C4-2B (cell line): ENCODE data around the gene SH3BP5L.

Experiments
- CTCF ChIP-seq: fragments of 450-650 bp; conservative IDR thresholded peaks from 2 replicates; pipeline ENCODE4 v1.5.1; 2017; ENCODE audit warnings: mild to moderate bottlenecking
- ZFX ChIP-seq: fragments of 450-650 bp; IDR thresholded peaks from 2 replicates; pipeline ENCODE4 v1.6.1; 2017

GRCh38 chr1:248824301-248824700 lies 1.4 kb downstream of the SH3BP5L start:
- TF ChIP-seq CTCF (no peak), ZFX (no peak)
